IPS DF 6.9 (cell line): ENCODE data around the gene WAPL.
A peak's percentile ranks its signal among the peaks of the same experiment; 100 is the strongest.

Experiments
- DNase-seq: peaks from one replicate; pipeline ENCODE4 v3.0.0-alpha.2; 2013; ENCODE audit warnings: low read depth, low spot score
- H3K27ac ChIP-seq: one replicate; pipeline ENCODE4 v1.5.1; 2013; ENCODE audit warnings: low read length, control low read depth
- H3K27me3 ChIP-seq: 2 replicates; pipeline ENCODE4 v1.6.1; 2013; ENCODE audit warnings: mild to moderate bottlenecking, low read length; ENCODE audit not compliant: control insufficient read depth, insufficient read depth
- H3K36me3 ChIP-seq: 2 replicates; pipeline ENCODE4 v1.6.1; 2013; ENCODE audit warnings: low read length; ENCODE audit not compliant: control insufficient read depth, insufficient read depth
- H3K4me1 ChIP-seq: 2 replicates; pipeline ENCODE4 v1.6.1; 2013; ENCODE audit warnings: low read length; ENCODE audit not compliant: control insufficient read depth, insufficient read depth
- H3K4me3 ChIP-seq: 2 replicates; pipeline ENCODE4 v1.5.1; 2013; ENCODE audit warnings: mild to moderate bottlenecking, low read length
- H3K9me3 ChIP-seq: 2 replicates; pipeline ENCODE4 v1.6.1; 2013; ENCODE audit warnings: low read length, inconsistent platforms; ENCODE audit not compliant: control insufficient read depth, insufficient read depth
- WGBS: extraction: QIAGEN DNeasy Blood & Tissue Kit; methylation state at CpG from one replicate; pipeline ENCODE4 v1.1.7; 2013; ENCODE audit warnings: mixed read lengths, missing lambda C conversion rate; ENCODE audit not compliant: insufficient read length, insufficient coverage; 5-methylcytosine and 5-hydroxymethylcytosine counted together

WAPL gene

GRCh38 chr10:86400705-86401587, 120.6 kb downstream of the WAPL start:
- WGBS: no CpG with 5 or more reads among the region's 76 CpGs
- DNase-seq: no peak
- H3K9me3 ChIP-seq: no peaks in the 10 kb centered on the region
- H3K36me3 ChIP-seq: no peaks in the 10 kb centered on the region
- H3K4me3 ChIP-seq: peak overlapping the region; percentile 73; the same call in 1 of the 2 replicates
- H3K27ac ChIP-seq: no peak overlapping the region
- peaks cover 5% of the 10 kb centered on the region for H3K4me1 ChIP-seq
- H3K27me3 ChIP-seq: peaks cover 19% of the 10 kb centered on the region

GRCh38 chr10:86399879-86400704, 121.5 kb downstream of the WAPL start:
- DNase-seq: peak; percentile 98
- no peaks in the 10 kb centered on the region for H3K36me3 ChIP-seq
- H3K4me1 ChIP-seq: peaks cover 5% of the 10 kb centered on the region
- no peak overlapping the region for H3K27ac ChIP-seq
- H3K4me3 ChIP-seq: peak overlapping the region; percentile 73; the same call in 1 of the 2 replicates
- no peaks in the 10 kb centered on the region for H3K9me3 ChIP-seq
- WGBS: no CpG with 5 or more reads among the region's 90 CpGs
- H3K27me3 ChIP-seq: peaks cover 19% of the 10 kb centered on the region

- WGBS: no CpG with 5 or more reads among the region's 9 CpGs
- H3K4me3 ChIP-seq: no peak overlapping the region
- peaks cover 5% of the 10 kb centered on the region for H3K4me1 ChIP-seq
- no peak overlapping the region for H3K27ac ChIP-seq
- H3K36me3 ChIP-seq: no peaks in the 10 kb centered on the region
- no peak for DNase-seq
- peaks cover 19% of the 10 kb centered on the region for H3K27me3 ChIP-seq
- H3K9me3 ChIP-seq: no peaks in the 10 kb centered on the region
Measured at GRCh38 chr10:86399514-86399878, 122.1 kb downstream of the WAPL start.

- H3K27me3 ChIP-seq: peaks cover 12% of the 10 kb centered on the region
- H3K9me3 ChIP-seq: no peaks in the 10 kb centered on the region
- H3K27ac ChIP-seq: no peak overlapping the region
- no peak overlapping the region for H3K4me3 ChIP-seq
- no peak for DNase-seq
- H3K36me3 ChIP-seq: no peaks in the 10 kb centered on the region
- no CpG with 5 or more reads among the region's 7 CpGs for WGBS
- H3K4me1 ChIP-seq: peaks cover 3% of the 10 kb centered on the region; the same call in 1 of the 2 replicates
Measured at GRCh38 chr10:86397120-86397519, 124.5 kb downstream of the WAPL start.

GRCh38 chr10:86393862-86394455, 127.6 kb downstream of the WAPL start:
- Histone ChIP-seq H3K27ac (no peak overlapping the region), H3K27me3 (no peaks in the 10 kb centered on the region), H3K36me3 (no peaks in the 10 kb centered on the region), H3K9me3 (no peaks in the 10 kb centered on the region), H3K4me3 (no peak overlapping the region), H3K4me1 (no peaks in the 10 kb centered on the region; the same call in 1 of the 2 replicates)
- DNase-seq: no peak
- no CpG with 5 or more reads among the region's 10 CpGs for WGBS

GRCh38 chr10:86393362-86393761, 128.2 kb downstream of the WAPL start:
- H3K4me3 ChIP-seq: no peak overlapping the region
- H3K36me3 ChIP-seq: no peaks in the 10 kb centered on the region
- H3K27ac ChIP-seq: no peak overlapping the region
- no peak for DNase-seq
- no peaks in the 10 kb centered on the region; the same call in 1 of the 2 replicates for H3K27me3 ChIP-seq
- no peaks in the 10 kb centered on the region; the same call in 1 of the 2 replicates for H3K4me1 ChIP-seq
- no peaks in the 10 kb centered on the region for H3K9me3 ChIP-seq
- WGBS: no CpG with 5 or more reads among the region's 9 CpGs

- no peaks in the 10 kb centered on the region for H3K9me3 ChIP-seq
- H3K4me3 ChIP-seq: no peak overlapping the region
- H3K4me1 ChIP-seq: no peaks in the 10 kb centered on the region; the same call in none of the 2 replicates
- no peaks in the 10 kb centered on the region for H3K36me3 ChIP-seq
- no peak for DNase-seq
- H3K27ac ChIP-seq: no peak overlapping the region
- H3K27me3 ChIP-seq: no peaks in the 10 kb centered on the region; the same call in 1 of the 2 replicates
- WGBS: no CpG with 5 or more reads among the region's 7 CpGs
Measured at GRCh38 chr10:86392723-86393094, 128.9 kb downstream of the WAPL start.

GRCh38 chr10:86391986-86392722, 129.4 kb downstream of the WAPL start:
- H3K27ac ChIP-seq: no peak overlapping the region
- WGBS: no CpG with 5 or more reads among the region's 12 CpGs

GRCh38 chr10:86391236-86391840, 130.3 kb downstream of the WAPL start:
- no CpG with 5 or more reads among the region's 8 CpGs for WGBS
- DNase-seq: no peak
- Histone ChIP-seq H3K27me3 (no peaks in the 10 kb centered on the region; the same call in 1 of the 2 replicates), H3K27ac (no peak overlapping the region), H3K4me3 (no peak overlapping the region), H3K36me3 (no peaks in the 10 kb centered on the region), H3K4me1 (peaks cover 3% of the 10 kb centered on the region), H3K9me3 (no peaks in the 10 kb centered on the region)

More at GRCh38 chr10:86391986-86392722, 129.4 kb downstream of the WAPL start:
- Histone ChIP-seq H3K4me1 (peaks cover 3% of the 10 kb centered on the region), H3K36me3 (no peaks in the 10 kb centered on the region), H3K9me3 (no peaks in the 10 kb centered on the region), H3K27me3 (no peaks in the 10 kb centered on the region; the same call in 1 of the 2 replicates), H3K4me3 (no peak overlapping the region)
- no peak for DNase-seq
